Adipose tissue (tissue), 3 donors: Measurements from ENCODE around the gene PARD3. TPM values are rescaled to one million over a fixed set of nuclear protein-coding genes. Genes with fewer than 3 reads are reported as not detected.

Experiments
- H3K27ac ChIP-seq: one replicate; pipeline ENCODE4 v1.5.1; 2013; ENCODE audit warnings: low read depth, low read length
- WGBS, 3 donors: extraction: QIAGEN DNeasy Blood & Tissue Kit; methylation state at CpG; one replicate each; pipeline ENCODE4 v1.1.7; 2013; 5-methylcytosine and 5-hydroxymethylcytosine counted together
- polyA plus RNA-seq, 3 donors: library from polyadenylated mRNA; stranded (reverse); fragments of 200-250 nt; gene quantifications; one replicate each; pipeline ENCODE4 v1.2.3, GENCODE V29; 2013
- donor health status: healthy with polysubstance abuse.
- donor health status: Bipolar disorder and iron deficiency.
- donor health status: healthy.

The PARD3 gene
- polyA plus RNA-seq, 3 donors: 11.2 to 20.6 (median 17.2) TPM

- 0 to 49% (median 23%) methylated on average over 1 of the region's 1 CpG for WGBS, 3 donors
- H3K27ac ChIP-seq: no peak overlapping the region
Observed at GRCh38 chr10:34152434-34152833, 662.7 kb downstream of the PARD3 start.

DNA sequence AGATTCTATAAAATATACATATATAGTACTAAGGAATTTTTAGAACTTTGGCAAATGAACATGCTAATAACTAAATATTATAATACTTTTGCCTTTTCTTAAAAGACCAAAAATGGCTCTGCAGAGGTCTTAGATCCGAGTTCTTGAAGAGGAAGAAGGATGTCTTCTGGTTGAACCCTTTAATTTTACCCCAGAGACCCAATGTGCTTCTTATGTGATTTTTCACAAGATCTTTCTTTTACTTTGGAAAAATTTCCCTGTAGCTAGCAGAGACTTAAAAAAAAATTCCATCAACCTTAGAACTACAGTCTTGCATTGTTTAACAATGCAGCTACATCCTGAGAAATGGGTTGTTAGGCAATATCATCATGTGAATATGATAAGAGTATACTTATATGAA, 663.2 kb downstream of the PARD3 start:
- no peak overlapping the region for H3K27ac ChIP-seq
- whole genome bisulfite sequencing, 3 donors: 53 to 70% (median 55%) methylated on average over 1 of the region's 1 CpG

DNA sequence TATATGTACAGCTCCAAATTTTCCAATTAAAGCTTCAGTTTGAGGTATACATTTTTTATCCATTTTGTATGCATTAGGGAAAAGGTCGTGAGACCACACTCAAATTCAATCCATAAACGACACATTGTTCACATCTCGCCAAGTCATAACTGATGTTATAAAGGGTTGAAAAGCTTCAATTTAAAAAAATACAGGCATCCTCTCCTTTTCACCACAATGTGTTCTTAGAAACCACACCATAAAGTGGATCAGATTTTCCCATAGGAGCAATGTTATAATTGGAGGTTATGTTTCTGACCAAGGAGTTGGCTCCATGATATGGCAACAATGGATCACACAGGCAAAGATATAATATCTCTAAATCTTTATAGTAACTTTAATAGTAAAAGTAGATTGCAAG, 663.6 kb downstream of the PARD3 start:
- H3K27ac ChIP-seq: no peak overlapping the region
- WGBS, 3 donors: 92 to 96% (median 94%) methylated on average over 3 of the region's 3 CpGs

DNA sequence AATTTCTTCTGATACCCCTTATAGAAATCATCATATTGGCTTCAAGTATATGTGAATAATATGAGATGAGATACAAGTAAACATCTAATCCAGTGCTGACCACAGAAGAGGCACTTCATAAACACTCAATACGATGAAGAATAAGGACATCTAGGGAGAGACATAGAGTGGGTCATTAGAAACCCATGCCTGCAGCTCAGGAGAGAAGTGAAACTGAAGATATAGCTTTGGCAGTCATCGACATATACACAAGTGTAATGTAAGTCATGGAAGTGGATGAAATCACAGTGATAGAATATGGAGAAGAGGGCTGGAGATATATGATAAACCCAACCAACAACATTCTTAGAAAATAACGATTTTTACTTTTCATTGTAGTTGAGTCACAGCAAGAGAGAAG, 665.0 kb downstream of the PARD3 start:
- H3K27ac ChIP-seq: no peak overlapping the region
- WGBS, 3 donors: 90 to 93% (median 90%) methylated on average over 3 of the region's 3 CpGs

DNA sequence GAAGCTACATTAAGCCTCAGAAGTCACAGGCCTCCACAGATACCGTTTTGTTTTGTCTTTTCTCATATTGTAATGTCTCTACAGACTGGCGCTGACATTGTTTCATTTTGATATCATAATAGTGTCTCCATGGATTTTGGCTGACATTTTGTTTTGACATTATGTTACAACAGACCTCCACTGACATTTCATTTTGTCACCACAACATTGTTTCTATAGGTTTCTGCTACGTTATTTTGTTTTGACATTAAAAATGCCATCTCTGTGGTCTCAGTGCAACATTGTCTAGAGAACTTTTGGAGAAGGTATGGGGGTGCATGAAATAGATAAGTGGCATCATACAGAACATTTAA, 666.8 kb downstream of the PARD3 start:
- 91% methylated on average over 3 of the region's 3 CpGs for WGBS, 3 donors
- no peak overlapping the region for H3K27ac ChIP-seq

- H3K27ac ChIP-seq: no peak overlapping the region
- WGBS, 3 donors: 59 to 80% (median 68%) methylated on average over 4 of the region's 4 CpGs
Observed at GRCh38 chr10:34147641-34148304, 667.3 kb downstream of the PARD3 start.

DNA sequence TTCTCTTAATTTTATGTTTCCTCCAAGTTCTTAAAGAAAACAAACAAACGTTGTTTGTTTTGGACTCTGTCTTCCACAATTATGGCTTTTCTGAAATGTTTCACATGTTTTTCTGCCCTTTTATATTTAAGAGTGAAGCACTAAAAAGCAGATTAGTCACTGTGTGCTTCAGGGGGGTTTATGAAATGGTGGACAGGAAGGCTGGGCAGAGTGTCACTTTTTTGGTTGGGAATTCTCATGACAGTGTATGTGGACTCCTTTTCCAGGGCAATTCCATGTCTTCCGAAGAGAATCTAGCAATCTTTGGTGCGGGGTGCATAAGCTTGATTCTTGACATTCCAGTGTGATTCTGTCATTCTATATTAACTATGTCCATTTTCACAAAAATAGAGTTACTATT, 669.4 kb downstream of the PARD3 start:
- no peak overlapping the region for H3K27ac ChIP-seq
- 84 to 85% (median 85%) methylated on average over 3 of the region's 3 CpGs for WGBS, 3 donors

- no peak overlapping the region for H3K27ac ChIP-seq
- WGBS, 3 donors: 84 to 90% (median 89%) methylated on average over 2 of the region's 2 CpGs
Observed at GRCh38 chr10:34143466-34143865, 671.6 kb downstream of the PARD3 start.

DNA sequence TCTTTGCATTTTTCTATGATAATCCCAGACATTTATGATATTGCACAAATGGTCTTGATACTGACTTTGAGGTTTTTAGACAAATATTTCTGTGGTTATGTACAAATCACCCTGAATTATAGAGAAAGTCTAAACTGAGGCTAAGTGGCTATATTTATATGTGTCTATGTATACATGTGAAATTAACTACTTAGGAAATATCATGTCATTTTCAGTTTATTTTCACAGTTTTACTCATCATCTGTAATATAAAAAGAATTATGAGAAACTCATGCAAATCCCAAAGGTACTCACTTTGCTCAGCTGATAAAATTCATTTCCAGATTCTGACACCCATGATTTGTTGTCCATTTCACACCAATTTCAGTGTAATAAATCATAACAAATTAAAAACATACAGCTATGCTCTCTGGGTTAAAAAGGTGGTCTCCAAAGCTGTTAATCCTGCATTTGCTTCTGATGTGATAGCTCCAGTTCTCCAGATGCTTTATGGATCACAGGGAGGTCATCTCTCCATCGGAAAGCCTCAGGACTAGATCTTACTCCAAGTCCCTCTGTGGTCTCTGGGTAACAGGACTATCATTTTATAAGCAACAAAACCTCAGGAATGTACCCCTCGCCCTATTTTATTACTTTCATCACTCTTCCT, 673.9 kb downstream of the PARD3 start:
- H3K27ac ChIP-seq: no peak overlapping the region
- WGBS, 3 donors: 78 to 81% (median 79%) methylated on average over 2 of the region's 2 CpGs

DNA sequence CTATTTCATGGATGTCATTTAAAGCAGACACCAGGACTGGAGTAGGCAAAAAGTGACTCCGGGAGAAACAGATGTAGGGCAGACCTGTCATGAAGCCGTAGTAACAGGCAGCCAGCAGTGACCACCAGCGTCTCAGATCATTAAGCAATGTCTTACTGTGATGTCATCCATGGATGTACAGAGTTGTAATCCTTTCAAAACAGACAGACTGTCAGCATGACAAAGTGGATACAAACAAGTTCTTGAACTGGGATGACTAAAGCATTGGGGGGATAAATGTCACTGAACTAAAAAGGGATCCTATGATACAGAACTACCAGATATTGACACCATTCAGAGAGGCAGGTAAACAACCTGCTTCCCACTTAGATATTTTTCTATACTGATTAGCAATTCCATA, 675.5 kb downstream of the PARD3 start:
- WGBS, 3 donors: 77 to 83% (median 79%) methylated on average over 3 of the region's 3 CpGs
- no peak overlapping the region for H3K27ac ChIP-seq

GRCh38 chr10:34137955-34138354, 677.1 kb downstream of the PARD3 start:
- no peak overlapping the region for H3K27ac ChIP-seq
- 79 to 93% (median 92%) methylated on average over 2 of the region's 2 CpGs for WGBS, 3 donors

DNA sequence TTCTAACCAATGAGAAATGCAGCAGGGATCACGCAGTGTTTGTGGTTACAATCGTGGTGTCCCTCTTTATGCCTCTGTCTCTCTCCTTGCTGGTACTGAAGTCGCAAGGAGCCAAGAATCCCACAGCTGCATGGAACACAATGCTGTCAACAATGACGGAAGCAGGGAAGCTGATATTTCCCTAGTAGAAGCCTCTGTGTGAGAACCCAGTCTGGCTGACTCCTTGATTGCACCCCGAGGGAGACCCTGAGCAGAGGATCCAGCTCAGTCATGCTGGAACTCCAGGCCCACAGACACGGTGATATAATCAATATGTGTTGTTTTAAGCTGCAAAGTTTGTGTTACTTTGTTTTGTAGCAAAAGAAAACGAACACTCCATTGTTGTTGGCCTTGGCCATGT, 677.9 kb downstream of the PARD3 start:
- no peak overlapping the region for H3K27ac ChIP-seq
- 84 to 94% (median 88%) methylated on average over 7 of the region's 7 CpGs for WGBS, 3 donors

GRCh38 chr10:34135515-34135914, 679.6 kb downstream of the PARD3 start:
- 90 to 92% (median 91%) methylated on average over 5 of the region's 5 CpGs for WGBS, 3 donors
- H3K27ac ChIP-seq: no peak overlapping the region

GRCh38 chr10:34134602-34135001, 680.5 kb downstream of the PARD3 start:
- H3K27ac ChIP-seq: no peak overlapping the region
- WGBS, 3 donors: 60 to 78% (median 70%) methylated on average over 1 of the region's 1 CpG

- no peak overlapping the region for H3K27ac ChIP-seq
- 96 to 99% (median 98%) methylated on average over 5 of the region's 5 CpGs for WGBS, 3 donors
Observed at GRCh38 chr10:34133406-34133805, 681.7 kb downstream of the PARD3 start.

DNA sequence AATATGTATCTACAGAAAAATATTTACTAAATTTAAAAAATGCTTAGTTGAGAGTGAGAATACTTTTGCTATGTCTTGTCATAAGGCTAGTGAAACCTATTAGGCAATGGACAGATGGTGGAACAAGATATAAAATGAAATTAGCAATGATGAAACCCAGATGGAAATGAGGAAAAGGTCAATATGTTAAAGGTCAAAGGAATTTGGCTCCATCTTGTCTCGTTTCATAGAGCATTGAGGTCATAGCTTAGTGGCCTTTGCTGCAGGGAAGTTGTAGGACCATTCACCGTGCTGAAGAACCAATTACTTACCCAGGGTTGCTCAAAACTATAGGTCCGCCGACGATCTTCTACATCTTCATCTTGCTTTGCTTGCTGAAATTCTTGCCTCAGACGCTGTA, 683.9 kb downstream of the PARD3 start:
- H3K27ac ChIP-seq: no peak overlapping the region
- WGBS, 3 donors: 85 to 94% (median 89%) methylated on average over 6 of the region's 6 CpGs

DNA sequence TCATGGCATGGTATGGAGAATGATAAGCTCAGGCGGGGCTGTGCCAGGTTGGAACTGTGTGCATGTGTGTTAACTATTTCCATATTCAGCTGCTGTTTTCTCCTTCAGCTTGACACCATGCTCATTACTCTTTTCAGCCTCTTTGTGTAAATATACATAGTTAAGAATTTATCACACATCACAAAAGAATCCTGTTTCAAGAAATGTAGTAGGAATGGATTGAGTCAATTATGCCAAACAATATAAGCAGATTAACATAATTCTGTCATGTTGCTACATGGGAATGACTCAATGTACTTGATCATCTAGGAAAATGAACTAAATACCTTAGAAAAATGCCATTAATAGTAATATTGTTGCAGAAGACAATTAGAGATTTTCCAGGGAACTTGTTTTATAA, 687.4 kb downstream of the PARD3 start:
- WGBS, 3 donors: 65 to 92% (median 90%) methylated on average over 1 of the region's 1 CpG
- H3K27ac ChIP-seq: no peak overlapping the region

DNA sequence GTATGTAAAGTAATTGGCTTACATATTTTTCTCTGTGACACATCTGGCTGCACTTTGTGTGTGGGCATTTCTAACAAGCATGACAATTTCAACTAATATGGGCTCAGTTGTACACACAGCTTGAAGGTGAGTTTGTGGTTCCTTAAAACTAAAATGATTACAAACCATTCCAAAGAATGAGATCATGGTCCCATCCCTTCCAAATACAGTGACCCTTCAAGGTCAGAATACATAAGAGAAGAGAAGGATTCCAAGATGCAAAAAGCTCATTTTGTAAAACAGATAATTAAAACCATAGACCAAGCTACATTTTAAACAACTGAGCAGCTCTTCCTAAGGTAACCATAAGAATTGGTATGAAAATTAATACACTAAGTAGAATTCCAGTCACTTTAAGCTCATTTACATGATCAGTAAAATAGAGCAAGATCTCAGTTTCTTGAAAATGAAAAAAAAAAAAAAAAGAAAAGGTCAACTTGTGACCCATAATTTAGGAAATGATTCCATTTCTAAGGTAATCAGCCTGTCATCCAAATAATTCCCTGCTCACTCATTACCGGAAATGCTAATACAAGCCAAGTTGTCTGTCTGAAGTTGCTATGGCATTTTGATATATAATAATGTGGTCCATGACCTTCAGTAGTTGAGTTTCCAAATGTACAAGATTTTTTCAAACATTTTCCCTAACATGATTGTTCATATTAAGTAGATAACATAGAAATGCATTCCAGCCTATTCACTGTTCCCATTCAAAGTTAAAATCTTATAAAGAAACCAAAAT, 688.5 kb downstream of the PARD3 start:
- 69 to 81% (median 75%) methylated on average over 1 of the region's 1 CpG for WGBS, 3 donors
- no peak overlapping the region for H3K27ac ChIP-seq

DNA sequence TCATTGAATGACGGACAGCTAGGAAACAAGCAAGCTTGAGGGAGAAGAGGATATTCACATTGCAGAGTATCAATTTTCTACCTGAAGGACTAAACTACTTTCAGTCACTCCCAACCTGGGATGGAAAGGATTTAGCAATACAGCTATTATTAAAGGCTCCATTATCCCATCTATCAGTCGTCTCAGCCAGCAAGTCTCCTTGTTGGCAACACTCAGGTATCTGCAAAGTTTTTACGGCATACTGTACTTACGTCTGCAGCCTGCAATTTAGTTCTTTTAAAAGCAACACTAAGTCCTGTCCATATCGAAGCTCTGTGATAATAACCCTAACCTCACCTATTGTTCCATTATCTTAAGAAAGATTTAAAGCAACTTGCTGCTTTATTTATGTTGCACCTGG, 689.4 kb downstream of the PARD3 start:
- no peak overlapping the region for H3K27ac ChIP-seq
- WGBS, 3 donors: 77 to 87% (median 80%) methylated on average over 5 of the region's 5 CpGs
